ENCODE results near the gene ATXN7L1. TPM values are rescaled to one million over a fixed set of nuclear protein-coding genes. Genes with fewer than 3 reads are reported as not detected.

The ATXN7L1 gene
- total RNA-seq, 1 experiment from 2014 or later, result 24.3 TPM

- Histone ChIP-seq H3K18ac (ENCODE audit: insufficient read length, low read depth, low read length) (no peak overlapping the region), H3K23ac (ENCODE audit: insufficient read length, low read depth, low read length) (no peak overlapping the region), H4K5ac (ENCODE audit: insufficient read length, low read depth, low read length) (no peak overlapping the region), H2AFZ (ENCODE audit: low read length) (no peak overlapping the region), H4K8ac (replicated peaks; ENCODE audit: insufficient read length, low read depth, low read length) (no peak overlapping the region), H2AK5ac (ENCODE audit: insufficient read length, low read length) (no peak overlapping the region), H2BK20ac (ENCODE audit: low read depth, low read length, poor library complexity, severe bottlenecking) (no peak overlapping the region), H3K4ac (ENCODE audit: low read depth, low read length) (no peak overlapping the region), H3K9ac (ENCODE audit: extremely low read depth, insufficient read length, low read length) (no peak overlapping the region), H3K4me2 (ENCODE audit: insufficient read depth, insufficient read length, low read length) (no peak overlapping the region), H3K9me3 (ENCODE audit: control insufficient read depth, low read depth, low read length) (no peaks in the 10 kb centered on the region), H3K56ac (ENCODE audit: insufficient read length, low read depth, low read length) (no peak overlapping the region), H2BK120ac (ENCODE audit: low read depth, low read length, poor library complexity, severe bottlenecking) (no peak overlapping the region), H3K79me1 (ENCODE audit: insufficient read depth, low read depth, low read length, poor library complexity, severe bottlenecking) (no peaks in the 10 kb centered on the region), H4K20me1 (ENCODE audit: control insufficient read depth, insufficient read depth, insufficient read length) (peaks cover 2% of the 10 kb centered on the region), H3K14ac (ENCODE audit: insufficient read depth, low read length) (no peak overlapping the region), H4K91ac (ENCODE audit: insufficient read length, low read depth, low read length) (no peak overlapping the region), H2BK12ac (ENCODE audit: insufficient read length, low read depth, low read length) (no peak overlapping the region), H2BK15ac (ENCODE audit: low read depth, low read length) (no peak overlapping the region), H3K4me1 (ENCODE audit: insufficient read depth, low read length) (no peaks in the 10 kb centered on the region), H3K27ac (ENCODE audit: insufficient read length, low read depth, low read length) (no peak overlapping the region), H3K27me3 (ENCODE audit: insufficient read depth, low read length) (no peaks in the 10 kb centered on the region), H3K23me2 (ENCODE audit: insufficient read length, low read depth, low read length, poor library complexity, severe bottlenecking) (no peaks in the 10 kb centered on the region), H2BK5ac (ENCODE audit: insufficient read length, low read length) (no peak overlapping the region), H3T11ph (ENCODE audit: low read length) (no peak overlapping the region), H3K79me2 (ENCODE audit: insufficient read depth, low read length) (peaks cover under 1% of the 10 kb centered on the region; the same call in 1 of the 2 replicates)
- DNase-seq, result no peak
- Mint-ChIP-seq H3K9me3 (no peaks in the 10 kb centered on the region), H3K36me3 (ENCODE audit: insufficient read depth in 1 of 3, low read depth in 3 of 3) (peaks cover 23 to 61% (median 60%) of the 10 kb centered on the region in 3 experiments), H3K27ac (peak overlapping the region in 2 of 3 experiments; percentile 52 to 57; a peak in 2 of 7 replicates), H3K4me3 (no peak overlapping the region), H3K4me1 (peaks cover 4 to 10% of the 10 kb centered on the region in 2 experiments; a peak in 3 of 4 replicates), H3K27me3 (ENCODE audit: low read depth) (no peaks in the 10 kb centered on the region)
- TF ChIP-seq CTCF (conservative IDR thresholded peaks at IDR 0.05), result no peak
- no CpG with 5 or more reads among the region's 5 CpGs for WGBS (ENCODE audit: extremely low coverage, insufficient read length, low lambda C conversion rate)
These were observed 258.4 kb downstream of the ATXN7L1 start for GRCh38 chr7:105618016-105618296.
